GM19193 (cell line): Measurements from ENCODE around the gene RAN.

Source experiments
- POLR2A ChIP-seq: IDR thresholded peaks from 4 replicates; pipeline ENCODE4 v1.6.1; 2011; ENCODE audit not compliant: insufficient read depth, insufficient read length; ENCODE audit errors: extremely low read depth

RAN gene

DNA sequence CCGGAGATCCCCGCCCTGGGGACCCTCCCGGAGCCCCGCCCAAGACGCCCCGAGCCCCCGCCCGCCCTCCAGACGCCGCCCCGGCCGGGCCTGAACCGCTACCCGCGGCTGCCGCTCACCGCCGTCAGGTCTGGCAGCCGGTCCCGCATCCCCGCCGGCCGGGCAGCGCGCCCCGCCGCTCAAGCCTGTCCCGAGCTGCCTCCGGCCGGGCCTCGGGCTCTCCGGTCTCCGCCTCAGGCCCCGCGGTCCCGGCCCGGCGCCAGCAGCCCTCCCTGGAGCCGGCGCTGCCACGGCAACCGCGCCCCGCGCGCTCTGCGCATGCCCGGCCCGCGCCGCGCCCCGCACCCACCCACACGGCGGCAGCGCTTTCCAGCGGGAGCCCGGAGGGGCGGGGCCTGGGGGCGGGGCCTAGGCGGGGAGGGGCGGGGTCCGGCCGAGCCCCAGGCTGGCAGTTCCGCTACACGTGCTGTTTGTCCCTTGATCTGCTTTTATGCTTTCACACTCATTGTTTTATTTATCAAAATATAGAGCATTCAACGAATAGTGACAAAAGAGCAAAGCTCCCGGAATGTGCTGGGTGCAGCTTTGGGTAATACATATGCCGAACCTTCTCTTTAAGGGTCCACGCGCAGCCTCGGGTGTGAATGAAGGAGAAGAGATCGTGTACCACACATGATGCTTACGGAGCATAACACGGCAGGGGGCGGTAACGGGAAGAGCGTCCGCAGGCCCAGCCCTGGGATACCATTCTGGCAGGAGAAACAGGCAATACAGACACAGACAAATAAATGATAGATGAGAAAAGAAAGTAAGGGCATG is 32.7 kb upstream of the RAN start, which contains the start of gene STX2:
TSS of gene STX2 (minus strand) at position 300 of the 819 bp plus-strand sequence. CDS start at position 149, 151 bp downstream.
- TF ChIP-seq POLR2A = peak; percentile 42

DNA sequence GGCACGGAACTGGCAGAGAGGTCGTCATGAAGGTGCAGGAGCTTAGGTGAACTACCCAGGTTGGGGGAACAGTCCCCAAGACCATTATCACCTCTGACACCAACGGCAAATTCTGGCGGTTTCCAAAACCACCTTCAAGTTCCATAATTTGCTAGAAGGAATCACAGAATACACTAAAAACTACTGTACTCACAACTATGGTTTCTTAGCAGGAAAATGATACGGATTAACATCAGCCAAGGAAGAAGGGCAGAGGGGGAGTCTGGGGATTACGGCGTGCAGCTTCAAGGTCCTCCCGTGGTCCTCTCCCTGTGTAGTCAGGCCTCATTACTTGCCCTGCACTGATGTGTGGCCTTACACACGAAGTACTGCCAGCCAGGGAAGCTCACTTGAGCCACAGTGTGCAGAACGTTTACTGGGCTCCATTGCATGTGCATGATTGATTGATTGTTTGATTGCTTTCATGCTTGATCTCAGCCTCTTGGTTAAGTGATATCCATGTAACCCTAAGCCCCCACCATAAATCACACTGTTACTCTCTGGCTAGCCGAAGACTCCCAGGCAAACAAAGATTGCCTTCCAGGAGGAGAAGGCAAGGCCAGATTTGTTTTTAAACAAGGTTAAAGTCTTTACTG is 32.0 kb upstream of the RAN start:
- TF ChIP-seq POLR2A = no peak

DNA sequence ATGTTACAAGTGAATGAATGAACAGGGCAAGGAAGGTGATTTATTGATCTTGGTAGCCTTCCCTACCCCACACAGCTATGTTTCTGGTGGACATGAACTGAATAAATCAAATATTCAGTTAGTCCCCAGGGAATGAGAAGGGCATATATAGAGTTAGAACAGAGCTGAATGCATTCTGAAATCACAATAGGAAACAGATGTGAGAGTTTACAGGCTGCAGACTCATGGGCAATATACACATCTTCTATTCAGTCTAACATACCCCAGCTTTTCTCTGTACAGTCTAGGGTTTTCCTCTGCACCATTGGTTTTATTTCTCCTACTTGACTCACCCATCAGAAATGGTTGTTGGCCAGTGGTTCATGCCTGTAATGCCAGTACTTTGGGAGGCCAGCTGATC is 25.5 kb upstream of the RAN start:
- no peak for TF ChIP-seq POLR2A

DNA sequence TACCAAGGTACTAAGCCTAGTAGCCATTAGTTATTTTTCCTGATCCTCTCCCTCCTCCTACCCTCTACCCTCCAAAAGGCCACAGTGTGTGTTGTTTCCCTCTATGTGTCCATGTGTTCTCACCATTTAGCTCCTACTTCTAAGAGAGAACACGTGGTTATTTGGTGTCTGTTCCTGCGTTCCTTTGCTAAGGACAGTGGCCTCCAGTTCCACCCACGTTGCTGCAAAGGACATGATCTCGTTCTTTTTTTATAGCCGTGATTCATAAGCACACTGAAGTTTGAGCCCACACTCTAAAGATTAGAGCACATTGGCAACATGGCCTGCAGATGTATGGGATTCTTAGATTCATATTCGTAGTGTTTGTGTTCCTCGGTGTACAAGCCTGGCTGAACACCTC is 24.8 kb upstream of the RAN start:
- no peak for TF ChIP-seq POLR2A

DNA sequence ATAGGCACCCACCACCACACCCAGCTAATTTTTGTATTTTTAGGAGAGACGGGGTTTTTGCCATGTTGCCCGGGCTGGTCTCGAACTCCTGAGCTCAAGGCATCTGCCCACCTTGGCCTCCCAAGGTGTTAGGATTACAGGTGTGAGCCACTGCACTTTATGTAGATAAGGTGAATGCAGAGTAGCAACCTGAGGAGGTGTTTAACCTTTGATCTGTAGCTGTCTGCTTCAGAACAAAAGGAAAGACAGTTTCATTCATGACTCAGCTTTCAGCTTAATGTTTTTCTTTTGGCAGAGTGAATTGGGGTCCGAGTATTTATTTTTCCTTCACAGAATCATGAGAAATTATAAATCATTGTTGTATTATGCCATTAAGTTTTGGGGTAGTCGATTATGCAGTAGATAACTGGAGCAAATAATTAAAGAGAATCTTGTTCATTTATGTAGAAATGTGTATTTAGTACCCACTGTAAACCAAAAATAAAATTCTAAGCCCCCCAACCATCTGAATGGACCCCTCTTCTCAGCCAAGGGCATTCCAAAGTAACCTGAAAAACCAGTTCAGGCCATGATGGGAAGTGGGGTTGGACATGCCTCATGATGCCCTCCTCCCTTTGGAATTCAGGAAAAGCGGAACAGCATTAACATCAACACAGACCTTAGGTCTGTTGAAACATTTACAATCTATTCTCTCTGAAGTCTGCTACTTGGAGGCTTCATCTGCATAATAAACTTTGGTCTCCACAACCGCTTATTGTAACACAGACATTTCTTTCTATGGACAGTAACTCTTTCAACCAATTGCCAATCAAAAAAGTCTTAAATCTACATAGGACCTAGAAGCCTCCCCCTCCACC is 22.1 kb upstream of the RAN start:
- no peak for TF ChIP-seq POLR2A

DNA sequence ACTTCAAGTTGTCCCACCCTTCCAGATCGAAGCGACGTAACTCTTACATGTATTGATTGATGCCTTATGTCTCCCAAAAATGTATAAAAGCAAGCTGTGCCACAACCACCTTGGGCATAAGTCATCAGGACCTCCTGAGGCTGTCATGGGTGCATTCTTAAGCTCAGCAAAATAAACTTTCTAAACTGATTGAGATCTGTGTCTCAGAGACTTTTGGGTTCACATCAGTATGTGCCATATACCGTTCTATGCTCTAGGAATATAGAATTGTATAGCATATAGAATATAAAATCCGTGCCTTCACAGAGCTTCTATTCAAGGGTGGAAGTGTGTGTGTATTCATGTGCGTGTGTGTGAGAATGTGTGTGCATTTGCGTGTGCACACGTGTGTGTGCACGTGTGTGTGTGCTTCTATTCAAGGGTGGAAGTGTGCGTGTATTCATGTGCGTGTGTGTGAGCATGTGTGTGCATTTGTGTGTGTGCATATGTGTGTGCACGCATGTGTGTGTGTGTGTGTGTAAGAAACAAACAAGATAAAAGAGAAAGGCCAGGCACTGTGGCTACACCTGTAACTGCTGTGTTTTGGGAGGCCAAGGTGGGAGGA is 21.3 kb upstream of the RAN start:
- TF ChIP-seq POLR2A = no peak

DNA sequence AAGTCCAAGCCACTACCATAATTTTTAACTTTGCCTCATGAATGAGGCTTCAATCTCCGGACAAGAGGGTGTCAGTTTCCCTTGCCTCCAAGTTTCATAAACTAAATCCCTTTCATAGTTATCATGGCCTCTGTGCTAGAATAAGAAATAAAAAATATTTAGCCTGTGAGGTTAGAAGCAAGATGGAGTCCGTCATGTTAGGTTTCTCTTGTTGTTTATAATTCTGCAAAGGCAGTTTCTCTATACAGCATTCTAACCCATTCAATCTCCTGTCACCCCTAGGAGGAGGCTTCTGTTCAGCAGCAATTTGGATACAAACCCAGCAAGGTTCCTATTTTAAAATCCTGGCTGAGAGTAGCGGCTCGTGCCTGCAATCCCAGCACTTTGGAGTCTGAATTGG is 15.8 kb upstream of the RAN start:
- no peak for TF ChIP-seq POLR2A

DNA sequence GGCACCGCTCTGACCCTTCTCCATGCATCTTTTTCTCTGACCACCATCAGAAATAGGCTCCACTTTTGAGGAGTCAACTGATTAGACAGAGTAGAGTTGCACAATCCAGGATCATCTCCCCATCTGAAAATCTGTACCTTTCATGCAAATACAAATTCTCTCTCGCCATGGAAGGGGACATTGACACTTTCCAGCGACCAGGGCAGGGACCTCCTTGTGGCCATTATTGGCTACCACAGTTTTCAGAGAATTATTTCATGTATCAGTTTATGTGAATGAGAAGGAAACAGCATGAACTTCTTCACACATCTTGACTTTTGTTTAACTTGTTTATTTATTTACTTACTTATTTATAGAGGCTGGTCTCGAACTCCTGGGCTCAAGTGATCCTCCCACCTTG is 13.8 kb upstream of the RAN start:
- TF ChIP-seq POLR2A = no peak

DNA sequence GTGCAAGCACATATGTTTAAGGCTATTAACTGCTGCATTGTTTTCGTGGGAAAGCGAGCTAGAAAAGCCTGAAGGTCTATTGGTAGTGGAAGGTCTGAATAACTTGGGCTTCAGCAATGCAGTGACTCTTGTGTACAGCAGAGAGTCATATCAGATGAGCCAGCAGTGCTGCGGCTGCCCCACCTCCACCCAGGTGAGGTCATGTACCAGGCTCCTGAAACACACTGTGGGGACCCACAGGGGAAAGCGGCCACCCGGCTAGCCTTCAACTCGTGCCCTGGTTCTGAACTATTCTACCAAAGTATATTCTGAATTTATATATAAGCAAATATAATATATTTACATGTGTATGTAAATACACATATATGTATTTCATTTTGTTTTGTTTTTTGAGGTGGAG is 12.7 kb upstream of the RAN start:
- TF ChIP-seq POLR2A = no peak

DNA sequence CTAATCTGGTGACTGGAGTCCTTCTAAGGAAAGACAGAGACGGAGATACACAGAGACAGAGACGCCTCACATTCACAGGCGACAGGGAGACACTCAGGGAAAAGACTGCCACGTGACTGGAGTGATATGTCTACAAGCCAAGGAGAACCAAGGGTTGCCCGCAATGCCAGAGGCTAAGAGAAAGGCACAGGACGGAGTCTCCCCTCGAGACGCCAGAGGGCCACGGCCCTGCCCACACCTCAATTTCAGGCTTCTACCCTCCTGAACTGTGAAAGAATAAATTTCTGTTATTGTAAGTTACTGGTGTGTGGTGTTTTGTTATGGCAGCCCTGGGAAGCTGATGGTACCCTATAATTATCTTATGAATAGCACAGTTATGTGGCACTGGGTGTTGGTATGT is 11.6 kb upstream of the RAN start:
- TF ChIP-seq POLR2A = no peak

DNA sequence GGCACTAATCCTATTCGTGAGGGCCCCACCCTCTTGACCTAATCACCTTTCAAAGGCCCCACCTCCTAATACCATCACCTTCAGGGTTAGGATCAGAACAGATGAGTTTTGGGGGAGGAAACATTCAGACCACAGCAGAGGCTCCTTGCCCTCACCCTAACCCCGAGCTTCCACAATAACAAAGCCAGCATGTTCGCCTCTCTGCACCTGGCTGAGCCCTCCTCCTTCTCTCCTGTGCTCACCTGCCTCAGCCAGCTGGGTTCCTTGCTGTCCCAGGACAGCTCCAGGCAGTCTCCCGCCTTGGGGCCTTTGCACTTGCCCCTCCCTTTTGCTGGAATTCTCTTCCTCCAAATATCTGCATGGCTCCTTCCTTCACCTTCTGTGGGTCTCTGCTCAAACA is 9.7 kb upstream of the RAN start:
- no peak for TF ChIP-seq POLR2A

DNA sequence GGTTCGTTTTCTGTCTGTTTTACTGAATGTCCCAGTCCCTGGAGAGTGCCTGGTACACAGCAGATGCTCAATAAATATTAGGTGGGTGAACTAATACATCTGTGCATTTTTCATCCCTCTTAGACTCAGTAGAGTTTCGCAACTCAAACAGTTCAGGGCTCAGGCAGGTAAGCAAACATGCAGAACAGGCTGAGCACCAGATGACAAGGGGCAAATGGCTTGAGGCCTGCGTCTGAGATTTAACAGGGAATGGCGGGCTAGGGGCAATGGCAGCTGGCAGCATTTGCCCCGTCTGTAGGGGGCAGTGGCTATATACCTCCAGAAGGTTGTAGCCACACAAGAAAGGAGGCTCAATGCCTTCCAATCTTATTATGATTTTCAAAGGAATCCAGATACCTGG is 8.6 kb upstream of the RAN start:
- TF ChIP-seq POLR2A = no peak

DNA sequence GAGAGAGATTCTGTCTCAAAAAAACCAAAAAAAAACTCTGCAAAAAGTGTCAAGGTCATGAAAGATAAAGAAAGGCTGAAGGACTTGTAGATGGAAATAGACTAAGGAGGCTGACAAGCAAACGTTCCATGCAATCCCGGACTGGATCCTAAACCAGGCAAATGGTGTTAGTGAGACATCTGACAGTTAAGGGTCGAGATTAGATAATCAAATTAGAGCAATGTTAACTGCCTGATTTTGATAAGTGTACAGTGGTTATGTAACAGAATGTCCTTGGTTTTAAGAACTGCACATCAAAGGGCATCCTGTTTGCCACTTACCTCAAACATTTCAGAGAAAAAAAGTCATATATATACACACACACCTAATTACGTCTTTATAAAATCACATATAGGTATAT is 3.5 kb upstream of the RAN start:
- no peak for TF ChIP-seq POLR2A

DNA sequence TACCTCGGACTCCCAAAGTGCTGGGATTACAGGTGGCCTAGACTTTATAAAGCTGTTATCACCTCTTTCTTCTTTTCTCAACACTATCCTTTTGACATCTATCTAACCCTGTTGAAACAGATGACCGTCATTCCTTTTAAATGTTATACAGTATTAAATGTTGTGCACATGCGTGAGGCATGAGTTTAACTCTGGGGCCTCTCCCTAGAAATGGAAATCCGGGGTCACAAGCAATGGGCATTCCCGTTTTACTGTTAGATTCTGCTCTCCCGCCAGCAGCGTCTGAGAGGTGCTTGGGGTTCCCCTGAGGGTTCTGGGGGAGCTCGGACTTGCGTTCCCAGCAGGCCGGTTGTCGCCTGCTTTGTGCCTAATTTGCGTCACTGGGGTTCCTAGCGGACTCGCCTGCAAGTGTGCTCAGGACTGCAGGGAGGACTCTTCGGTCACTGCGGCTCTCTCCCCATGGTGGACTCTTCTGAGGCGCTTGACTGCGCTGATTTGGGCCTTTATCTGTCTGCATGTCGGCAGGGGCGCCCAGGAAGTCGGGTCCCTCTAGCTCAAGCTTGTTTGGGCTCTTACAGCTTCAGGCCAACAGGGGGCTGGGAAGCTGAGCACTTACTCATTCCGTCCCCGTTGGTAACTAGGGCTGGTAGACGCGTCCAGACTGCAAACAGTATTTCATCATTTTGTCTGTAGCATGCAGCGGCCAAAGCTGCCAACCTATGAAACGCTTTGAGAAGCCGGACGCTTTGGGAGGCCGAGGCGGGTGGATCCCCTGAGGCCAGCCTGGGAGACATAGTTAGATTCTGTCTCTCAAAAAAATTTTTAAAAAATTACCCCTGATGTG is 1.2 kb upstream of the RAN start:
- TF ChIP-seq POLR2A = no peak
